GM12865 (cell line): Measurements from ENCODE around the gene FYB2.

Experiments used
- DNase-seq: peaks from one replicate; pipeline ENCODE4 v3.0.0; 2010; ENCODE audit warnings: low read depth
- H3K4me3 ChIP-seq: 2 replicates; pipeline ENCODE4 v1.5.1; 2011; ENCODE audit warnings: mild to moderate bottlenecking, low read depth, low read length, control low read depth
- TF ChIP-seq, protein P1 (sequence below): IDR thresholded peaks from 2 replicates; pipeline ENCODE4 v1.5.1; 2011; ENCODE audit warnings: low read length, control low read depth, low read depth, inconsistent platforms; ENCODE audit not compliant: insufficient read depth; ENCODE audit errors: missing control alignments

FYB2 gene

GRCh38 chr1:56754708-56755479 lies 64.3 kb downstream of the FYB2 start:
- no peak overlapping the region for H3K4me3 ChIP-seq
- TF ChIP-seq, protein P1, sequence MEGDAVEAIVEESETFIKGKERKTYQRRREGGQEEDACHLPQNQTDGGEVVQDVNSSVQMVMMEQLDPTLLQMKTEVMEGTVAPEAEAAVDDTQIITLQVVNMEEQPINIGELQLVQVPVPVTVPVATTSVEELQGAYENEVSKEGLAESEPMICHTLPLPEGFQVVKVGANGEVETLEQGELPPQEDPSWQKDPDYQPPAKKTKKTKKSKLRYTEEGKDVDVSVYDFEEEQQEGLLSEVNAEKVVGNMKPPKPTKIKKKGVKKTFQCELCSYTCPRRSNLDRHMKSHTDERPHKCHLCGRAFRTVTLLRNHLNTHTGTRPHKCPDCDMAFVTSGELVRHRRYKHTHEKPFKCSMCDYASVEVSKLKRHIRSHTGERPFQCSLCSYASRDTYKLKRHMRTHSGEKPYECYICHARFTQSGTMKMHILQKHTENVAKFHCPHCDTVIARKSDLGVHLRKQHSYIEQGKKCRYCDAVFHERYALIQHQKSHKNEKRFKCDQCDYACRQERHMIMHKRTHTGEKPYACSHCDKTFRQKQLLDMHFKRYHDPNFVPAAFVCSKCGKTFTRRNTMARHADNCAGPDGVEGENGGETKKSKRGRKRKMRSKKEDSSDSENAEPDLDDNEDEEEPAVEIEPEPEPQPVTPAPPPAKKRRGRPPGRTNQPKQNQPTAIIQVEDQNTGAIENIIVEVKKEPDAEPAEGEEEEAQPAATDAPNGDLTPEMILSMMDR = no peak
- no peak for DNase-seq

DNA sequence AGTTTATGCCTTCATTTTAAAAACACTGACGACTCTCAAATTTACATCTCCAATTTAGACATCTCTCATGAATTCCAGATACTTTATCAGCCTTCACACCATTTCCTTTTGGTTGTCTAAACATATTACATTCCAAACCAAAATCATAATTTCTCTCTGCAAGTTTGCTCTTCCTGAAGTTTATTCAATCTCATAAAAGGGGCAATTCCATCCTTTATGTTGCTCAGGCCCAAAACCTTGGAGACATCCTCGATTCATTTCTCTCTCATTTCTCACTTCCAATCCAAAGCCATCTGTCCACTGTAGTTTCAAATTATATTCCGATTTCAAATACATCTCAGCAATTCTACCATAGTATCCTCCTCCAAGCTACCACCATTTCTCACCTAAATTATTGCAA lies 74.0 kb downstream of the FYB2 start:
- TF ChIP-seq, protein P1 = no peak
- DNase-seq = no peak
- H3K4me3 ChIP-seq = no peak overlapping the region

- TF ChIP-seq, protein P1 = no peak
- H3K4me3 ChIP-seq = no peak overlapping the region
- no peak for DNase-seq
Measured at GRCh38 chr1:56728964-56729363, 90.2 kb downstream of the FYB2 start.

DNA sequence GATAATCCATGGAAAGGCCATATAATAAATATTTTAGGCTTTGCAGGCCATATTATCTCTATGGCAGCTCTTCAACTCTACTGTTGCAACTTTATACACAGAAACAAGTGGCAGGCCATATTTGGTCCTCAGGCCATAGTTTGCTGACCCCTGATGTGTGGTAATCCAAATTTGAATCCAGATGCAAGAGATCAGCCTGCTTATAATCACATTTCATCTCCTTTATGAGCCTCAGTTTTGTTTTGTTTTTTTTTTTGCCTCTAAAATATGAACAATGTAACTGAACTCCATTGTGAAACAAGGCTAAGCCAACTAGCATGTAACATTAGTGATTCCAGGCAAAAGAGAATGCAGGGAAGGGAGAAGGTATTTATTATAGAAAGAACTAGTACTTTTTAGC lies 92.5 kb downstream of the FYB2 start:
- TF ChIP-seq, protein P1 = no peak
- no peak overlapping the region for H3K4me3 ChIP-seq
- DNase-seq = no peak

DNA sequence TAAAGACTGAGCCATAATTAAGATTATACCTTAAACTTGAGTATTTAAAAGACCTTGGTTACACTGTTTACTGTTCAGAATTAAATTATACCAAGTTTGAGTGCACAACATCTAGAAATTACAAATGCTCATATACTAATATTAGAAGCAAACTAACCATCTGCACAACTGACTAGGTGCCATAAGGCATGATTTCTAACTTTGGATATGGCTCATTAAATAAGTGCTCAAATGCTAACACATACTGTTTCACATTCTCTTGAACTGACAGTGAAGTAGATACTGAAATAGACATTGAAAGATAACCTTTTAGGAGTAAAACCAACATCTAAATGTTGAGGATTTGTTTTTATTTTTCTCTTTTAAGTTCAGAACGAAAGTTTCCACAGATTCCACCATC lies 100.0 kb downstream of the FYB2 start:
- no peak overlapping the region for H3K4me3 ChIP-seq
- TF ChIP-seq, protein P1 = no peak
- DNase-seq = no peak

DNA sequence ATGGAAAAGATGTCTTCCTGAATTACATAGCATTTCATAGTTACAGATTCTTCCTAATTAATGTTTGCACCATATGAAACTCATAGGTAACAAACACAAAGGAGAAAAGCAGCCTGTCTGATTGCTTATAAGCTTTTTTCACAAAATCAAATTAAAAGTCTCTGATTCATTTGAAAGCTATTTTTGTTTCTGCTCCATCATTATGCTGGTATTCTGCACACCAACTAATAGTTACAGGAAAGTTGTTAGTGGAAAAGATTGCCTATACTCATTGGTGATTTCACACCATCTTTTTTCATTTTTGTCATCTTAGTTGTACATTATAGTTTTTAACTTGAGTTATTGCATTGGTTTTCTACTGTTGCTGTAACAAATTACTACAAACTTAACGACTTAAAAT lies 104.0 kb downstream of the FYB2 start:
- TF ChIP-seq, protein P1 = no peak

DNA sequence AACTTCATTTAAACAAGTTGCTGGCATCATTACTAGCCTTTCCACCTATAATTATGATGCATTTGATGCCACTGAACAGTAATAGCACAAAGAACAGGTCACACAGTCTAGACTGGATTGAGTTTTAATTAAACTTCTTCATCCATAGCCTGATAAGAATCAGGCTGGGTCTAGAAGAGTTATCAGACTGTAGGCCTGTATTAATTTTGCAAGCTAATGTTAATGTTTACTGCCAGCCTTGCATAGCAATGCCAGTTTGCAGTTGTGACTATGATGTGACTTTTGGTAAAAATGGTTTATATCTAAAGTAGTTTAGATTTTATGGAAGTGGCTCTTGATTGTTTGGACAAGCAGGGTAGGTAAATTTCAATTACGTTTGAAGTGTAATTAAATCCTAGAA lies 106.1 kb downstream of the FYB2 start:
- TF ChIP-seq, protein P1 = no peak
- H3K4me3 ChIP-seq = no peak overlapping the region
- DNase-seq = no peak

More for the DNA sequence above, 104.0 kb downstream of the FYB2 start:
- H3K4me3 ChIP-seq = no peak overlapping the region
- no peak for DNase-seq
